Measurements from ENCODE around the gene TOX4.

GRCh38 chr14:21525962-21526671 is 49.1 kb downstream of the TOX4 start, which contains the start of gene SALL2:
- TF ChIP-seq CTCF (conservative IDR thresholded peaks at IDR 0.05) = no peak
- TF ChIP-seq ZFX (IDR thresholded peaks at IDR 0.05) = no peak

All from C4-2B (cell line).